ENCODE measurements around the gene MARK1. TPM values are rescaled to one million over a fixed set of nuclear protein-coding genes. Genes with fewer than 3 reads are reported as not detected.
A peak's percentile ranks its signal among the peaks of the same experiment; 100 is the strongest.

Gene MARK1
- total RNA-seq, 2 experiments from 2014 or later: not detected

DNA sequence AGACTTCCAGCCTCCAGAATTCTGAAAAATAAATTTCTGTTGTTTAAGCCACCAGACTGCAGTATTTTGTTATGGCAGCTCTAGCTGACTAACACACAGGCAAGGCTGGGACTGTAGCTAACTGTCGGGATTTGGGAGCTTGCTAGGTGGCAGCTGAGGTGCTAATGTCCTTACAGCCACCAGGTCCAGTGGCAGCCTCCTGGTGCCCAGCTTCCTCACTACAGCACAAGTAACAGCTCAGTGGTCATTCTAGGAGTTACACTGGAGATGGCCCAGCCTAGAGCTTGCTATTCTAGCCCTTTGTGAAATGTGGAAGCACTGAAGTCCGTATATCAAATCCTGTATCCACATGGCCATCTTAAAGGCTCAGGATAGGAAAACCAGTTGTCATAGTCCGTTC is 157.9 kb downstream of the MARK1 start:
- ChIA-PET CTCF (no interaction called here), POLR2A (no interaction called here)
- H3K4me1 Mint-ChIP-seq (ENCODE audit: low read depth): peaks cover 6% of the 10 kb centered on the region
- H3K36me3 Mint-ChIP-seq (ENCODE audit: low read depth): no peaks in the 10 kb centered on the region
- H3K27me3 Mint-ChIP-seq (ENCODE audit: low read depth): peaks cover 6% of the 10 kb centered on the region
- no peak for ATAC-seq
- no peak for DNase-seq
- no peaks in the 10 kb centered on the region for H3K9me3 Mint-ChIP-seq (ENCODE audit: insufficient read depth)
- no peak overlapping the region for H3K4me3 Mint-ChIP-seq
- no peak overlapping the region for H3K27ac Mint-ChIP-seq

DNA sequence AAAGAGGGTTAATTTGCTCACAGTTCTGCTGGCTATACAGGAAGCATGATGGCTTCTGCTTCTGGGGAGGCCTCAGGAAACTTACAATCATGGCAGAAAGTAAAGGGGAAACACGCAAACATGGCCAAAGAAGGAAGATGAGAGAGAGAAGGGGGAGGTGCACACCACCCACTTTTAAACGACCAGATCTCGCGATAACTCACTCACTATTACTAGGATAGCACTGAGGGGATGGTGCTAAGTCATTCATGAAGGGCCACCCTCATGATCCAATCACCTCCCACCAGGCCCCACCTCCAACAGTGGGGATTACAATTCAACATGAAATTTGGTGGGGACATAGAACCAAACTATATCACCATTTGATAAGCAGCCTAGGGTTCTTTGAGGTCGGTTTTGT is 159.9 kb downstream of the MARK1 start:
- POLR2A ChIA-PET: no interaction called here
- Mint-ChIP-seq H3K4me1 (ENCODE audit: low read depth) (peaks cover 6% of the 10 kb centered on the region), H3K27me3 (ENCODE audit: low read depth) (peaks cover 20% of the 10 kb centered on the region), H3K27ac (no peak overlapping the region), H3K9me3 (ENCODE audit: insufficient read depth) (no peaks in the 10 kb centered on the region), H3K4me3 (no peak overlapping the region), H3K36me3 (ENCODE audit: low read depth) (no peaks in the 10 kb centered on the region)
- CTCF ChIA-PET: no interaction called here
- DNase-seq (no peak), ATAC-seq (no peak)

DNA sequence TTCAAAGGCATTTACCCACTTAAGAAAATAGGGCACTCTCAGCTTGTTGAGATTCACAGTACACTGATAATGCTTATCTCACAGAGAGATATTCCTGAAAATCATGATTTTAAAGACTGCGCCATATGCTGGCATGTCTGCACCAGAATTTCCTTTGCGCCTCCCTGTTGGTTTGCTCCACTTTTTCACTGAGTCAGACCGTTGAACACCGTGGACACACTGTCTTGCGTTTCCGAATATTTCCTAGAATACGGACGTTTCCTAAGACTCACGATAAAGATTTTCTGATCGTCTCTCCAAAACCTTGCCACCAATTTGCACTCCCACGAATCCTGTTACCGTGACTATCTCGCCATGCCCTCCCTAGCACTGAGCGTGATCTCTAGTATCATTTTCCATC is 161.7 kb downstream of the MARK1 start:
- ChIA-PET CTCF (interaction anchor here (0.7 kb wide), 1 partner anchor 44 kb away, joined by 5 read pairs; no protein-coding TSS in a partner anchor), POLR2A (no interaction called here)
- Mint-ChIP-seq H3K4me1 (ENCODE audit: low read depth) (peaks cover 6% of the 10 kb centered on the region), H3K27me3 (ENCODE audit: low read depth) (peaks cover 20% of the 10 kb centered on the region), H3K27ac (no peak overlapping the region), H3K4me3 (peak overlapping the region; percentile 72), H3K9me3 (ENCODE audit: insufficient read depth) (no peaks in the 10 kb centered on the region), H3K36me3 (ENCODE audit: low read depth) (no peaks in the 10 kb centered on the region)
- DNase-seq: no peak
- ATAC-seq: no peak

DNA sequence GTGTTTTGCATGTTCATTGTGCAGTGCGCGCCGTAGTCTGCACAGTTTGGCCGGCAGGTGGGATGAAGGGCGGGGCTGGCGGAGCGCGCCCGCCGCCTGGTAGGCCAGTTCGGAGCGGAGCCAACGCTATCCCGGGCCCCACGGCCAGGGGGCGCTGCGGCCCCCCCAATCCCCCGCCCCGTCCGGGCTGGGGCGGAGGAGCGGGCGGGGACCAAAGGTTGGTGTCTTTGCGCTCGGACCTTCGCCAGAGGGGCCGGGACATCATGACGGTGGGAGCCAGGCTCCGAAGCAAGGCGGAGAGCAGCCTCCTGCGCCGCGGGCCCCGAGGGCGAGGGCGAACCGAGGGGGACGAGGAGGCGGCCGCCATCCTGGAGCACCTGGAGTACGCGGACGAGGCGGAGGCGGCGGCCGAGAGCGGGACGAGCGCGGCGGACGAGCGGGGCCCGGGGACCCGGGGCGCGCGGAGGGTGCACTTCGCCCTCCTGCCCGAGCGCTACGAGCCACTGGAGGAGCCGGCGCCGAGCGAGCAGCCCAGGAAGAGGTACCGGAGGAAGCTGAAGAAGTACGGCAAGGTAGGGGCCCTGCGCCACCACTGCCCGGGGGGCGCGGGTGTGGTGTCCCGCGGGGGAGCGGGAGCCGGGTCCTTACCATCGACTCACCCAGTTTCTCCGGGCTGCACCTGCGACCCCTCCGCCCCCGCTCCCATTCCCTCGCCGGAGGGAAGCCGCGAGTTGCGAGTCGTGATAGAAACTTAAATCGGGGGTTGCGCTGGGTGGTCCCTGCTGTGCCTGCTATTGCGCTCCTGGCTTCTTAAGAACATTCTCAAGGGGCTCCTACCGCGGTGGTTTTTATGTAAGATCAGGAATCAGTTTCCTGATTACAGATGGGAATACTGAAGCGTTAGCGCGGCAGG is 162.5 kb downstream of the MARK1 start, which contains the start of gene C1orf115:
Gene C1orf115, plus strand, starts transcription at position 224 of the 913 bp plus-strand sequence. Its CDS starts 40 bp downstream, at position 264.
- peaks cover 6% of the 10 kb centered on the region for H3K4me1 Mint-ChIP-seq (ENCODE audit: low read depth)

DNA sequence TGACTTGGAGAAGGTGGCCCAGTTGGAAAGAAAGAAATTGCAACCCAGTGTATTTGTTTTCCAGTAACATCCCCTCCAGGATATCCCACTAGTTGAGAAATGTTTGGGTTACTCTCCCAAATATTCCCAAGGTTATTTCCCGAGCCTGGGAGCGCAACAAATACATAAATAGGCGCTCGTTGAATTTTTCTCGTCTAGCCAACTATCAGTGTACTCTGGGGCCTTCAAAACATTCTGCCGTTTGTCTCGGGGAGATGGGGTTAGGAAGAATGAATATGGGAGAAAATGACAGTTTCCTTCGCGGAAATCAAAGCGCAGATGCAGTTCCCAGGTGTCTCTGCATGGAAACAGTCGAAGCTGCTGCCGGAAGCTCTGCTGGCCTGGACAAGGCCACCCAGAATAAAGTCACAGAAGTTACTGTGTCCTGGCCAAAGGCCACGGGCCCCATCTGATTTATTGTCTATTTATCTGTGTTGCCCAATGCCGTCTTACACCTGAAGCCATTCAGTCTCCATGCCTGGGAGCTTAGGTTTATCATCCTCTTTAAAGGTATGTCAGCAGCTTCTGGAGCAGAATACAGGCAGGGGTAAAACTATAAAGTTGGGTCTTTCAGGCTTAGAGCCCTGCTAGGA is 163.2 kb downstream of the MARK1 start:
- CTCF ChIA-PET: interaction anchor here (0.9 to 2.3 kb wide), 4 partner anchors 11 to 43 kb away, joined by 3 to 15 read pairs (median 3); no protein-coding TSS in a partner anchor
- DNase-seq: no peak
- POLR2A ChIA-PET: no interaction called here

More for the DNA sequence above, 162.5 kb downstream of the MARK1 start, which contains the start of gene C1orf115:
- DNase-seq (peak; percentile 73), ATAC-seq (peak; percentile 98)
- no peak within 1 kb of the TSS for H3K27ac Mint-ChIP-seq
- no peaks in the 10 kb centered on the region for H3K9me3 Mint-ChIP-seq (ENCODE audit: insufficient read depth)
- H3K4me3 Mint-ChIP-seq: peak within 1 kb of the TSS; percentile 72
- ChIA-PET POLR2A (no interaction called here), CTCF (interaction anchor here (1.6 to 2.3 kb wide), 2 partner anchors 10 to 43 kb away, joined by 3 to 15 read pairs; no protein-coding TSS in a partner anchor)
- H3K27me3 Mint-ChIP-seq (ENCODE audit: low read depth): peaks cover 20% of the 10 kb centered on the region
- no peaks in the 10 kb centered on the region for H3K36me3 Mint-ChIP-seq (ENCODE audit: low read depth)

DNA sequence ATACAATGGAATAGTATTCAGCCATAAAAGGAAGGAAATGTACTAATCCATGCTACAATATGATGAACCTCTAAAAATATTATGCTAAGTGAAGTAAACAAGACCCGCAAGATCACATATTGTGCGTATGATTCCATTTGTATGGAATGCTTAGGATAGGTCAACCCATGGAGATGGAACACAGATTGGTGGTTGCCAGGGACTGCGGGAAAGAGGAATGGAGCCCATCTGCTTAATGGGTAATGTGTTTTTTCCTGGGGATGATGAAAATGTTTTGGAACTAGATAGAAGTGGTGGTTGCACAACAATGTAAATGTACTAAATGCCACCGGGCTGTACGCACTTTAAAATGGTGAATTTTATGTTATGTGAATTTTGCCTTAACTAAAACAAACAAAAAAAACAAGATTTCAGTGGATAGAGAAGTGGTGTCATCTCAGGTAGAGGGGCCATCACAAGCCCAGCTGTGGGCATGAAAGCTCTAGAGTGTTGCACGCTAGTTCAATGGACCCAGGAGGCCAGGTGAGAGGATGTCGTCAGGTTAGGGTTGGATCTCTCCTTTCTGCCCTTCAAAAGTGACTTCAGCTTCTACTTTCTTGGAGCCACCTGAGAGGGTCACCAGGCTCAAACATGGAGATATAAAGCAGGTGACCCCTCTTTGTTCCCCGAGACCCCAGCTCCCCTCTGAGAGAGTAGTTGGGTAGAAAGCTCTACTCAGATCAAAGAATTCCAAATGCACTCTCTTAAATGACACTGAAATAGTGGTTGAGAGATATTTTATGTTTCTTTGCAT is 164.7 kb downstream of the MARK1 start:
- ChIA-PET CTCF (interaction anchor here (0.8 to 3.0 kb wide), 4 partner anchors 24 to 118 kb away, joined by 3 to 15 read pairs (median 7); no protein-coding TSS in a partner anchor), POLR2A (no interaction called here)
- no peak for DNase-seq
- no peak overlapping the region for H3K4me3 Mint-ChIP-seq
- peaks cover 20% of the 10 kb centered on the region for H3K27me3 Mint-ChIP-seq (ENCODE audit: low read depth)
- H3K27ac Mint-ChIP-seq: no peak overlapping the region
- no peaks in the 10 kb centered on the region for H3K9me3 Mint-ChIP-seq (ENCODE audit: insufficient read depth)
- H3K4me1 Mint-ChIP-seq (ENCODE audit: low read depth): peaks cover 6% of the 10 kb centered on the region
- ATAC-seq: no peak
- H3K36me3 Mint-ChIP-seq (ENCODE audit: low read depth): no peaks in the 10 kb centered on the region

More for the DNA sequence above, 163.2 kb downstream of the MARK1 start:
- no peaks in the 10 kb centered on the region for H3K9me3 Mint-ChIP-seq (ENCODE audit: insufficient read depth)
- ATAC-seq: no peak
- H3K27ac Mint-ChIP-seq: no peak overlapping the region
- H3K36me3 Mint-ChIP-seq (ENCODE audit: low read depth): no peaks in the 10 kb centered on the region
- no peak overlapping the region for H3K4me3 Mint-ChIP-seq
- H3K27me3 Mint-ChIP-seq (ENCODE audit: low read depth): peaks cover 20% of the 10 kb centered on the region
- peaks cover 6% of the 10 kb centered on the region for H3K4me1 Mint-ChIP-seq (ENCODE audit: low read depth)

DNA sequence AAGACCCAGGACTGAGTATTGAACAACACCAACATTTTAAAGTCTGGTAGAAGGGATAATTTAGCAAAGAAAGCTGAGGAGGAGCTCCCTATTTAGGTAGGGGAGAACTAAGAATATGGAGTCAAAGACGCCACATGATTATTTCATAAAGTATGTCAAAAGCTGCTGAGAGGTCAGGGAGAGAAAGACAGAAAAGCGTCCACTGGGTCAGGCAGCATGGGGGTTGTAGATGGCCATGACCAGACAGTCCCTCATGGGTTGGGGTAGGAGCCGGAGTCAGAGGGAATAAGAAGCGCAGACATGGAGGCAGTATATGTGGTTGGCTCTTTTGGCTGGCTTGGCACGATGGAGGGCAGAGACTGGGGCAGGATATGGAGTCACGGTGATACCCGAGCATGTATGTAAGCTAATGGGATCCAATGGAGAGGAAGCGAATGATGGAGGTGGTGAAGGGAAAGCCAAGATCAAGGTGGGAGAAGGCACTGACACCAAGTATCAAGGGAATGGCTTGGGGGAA is 167.0 kb downstream of the MARK1 start:
- DNase-seq: no peak
- no peak for ATAC-seq
- Mint-ChIP-seq H3K4me1 (ENCODE audit: low read depth) (peaks cover 3% of the 10 kb centered on the region), H3K9me3 (ENCODE audit: insufficient read depth) (no peaks in the 10 kb centered on the region), H3K4me3 (no peak overlapping the region), H3K36me3 (ENCODE audit: low read depth) (no peaks in the 10 kb centered on the region), H3K27me3 (ENCODE audit: low read depth) (peaks cover 15% of the 10 kb centered on the region), H3K27ac (no peak overlapping the region)
- CTCF ChIA-PET: interaction anchor here (3.0 kb wide), 1 partner anchor 39 kb away, joined by 11 read pairs; no protein-coding TSS in a partner anchor
- POLR2A ChIA-PET: no interaction called here

DNA sequence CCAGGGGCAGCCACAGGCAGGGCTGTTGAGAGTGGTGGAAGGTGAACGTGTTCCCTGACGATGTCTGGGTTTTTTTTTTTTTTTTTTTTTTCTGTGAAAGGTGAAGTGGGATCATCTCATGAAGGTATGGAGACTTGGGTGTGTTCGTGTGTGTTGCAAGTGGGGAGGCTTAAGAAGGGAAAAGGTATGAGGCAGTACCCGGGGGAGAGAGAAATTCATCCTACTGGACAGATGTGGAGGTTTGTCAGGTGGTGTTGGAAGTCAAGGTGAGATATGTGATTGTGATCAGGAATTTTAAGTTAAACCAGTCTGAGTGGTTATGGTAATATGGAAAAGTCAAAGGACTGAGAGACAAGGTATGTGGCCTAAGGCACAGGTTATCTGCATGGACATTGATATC is 167.5 kb downstream of the MARK1 start:
- no peak overlapping the region for H3K4me3 Mint-ChIP-seq
- H3K27ac Mint-ChIP-seq: no peak overlapping the region
- peaks cover 15% of the 10 kb centered on the region for H3K27me3 Mint-ChIP-seq (ENCODE audit: low read depth)
- DNase-seq (no peak), ATAC-seq (no peak)
- no peaks in the 10 kb centered on the region for H3K4me1 Mint-ChIP-seq (ENCODE audit: low read depth)
- H3K9me3 Mint-ChIP-seq (ENCODE audit: insufficient read depth): no peaks in the 10 kb centered on the region
- ChIA-PET POLR2A (no interaction called here), CTCF (interaction anchor here (3.0 kb wide), 1 partner anchor 38 kb away, joined by 11 read pairs; no protein-coding TSS in a partner anchor)
- H3K36me3 Mint-ChIP-seq (ENCODE audit: low read depth): no peaks in the 10 kb centered on the region

DNA sequence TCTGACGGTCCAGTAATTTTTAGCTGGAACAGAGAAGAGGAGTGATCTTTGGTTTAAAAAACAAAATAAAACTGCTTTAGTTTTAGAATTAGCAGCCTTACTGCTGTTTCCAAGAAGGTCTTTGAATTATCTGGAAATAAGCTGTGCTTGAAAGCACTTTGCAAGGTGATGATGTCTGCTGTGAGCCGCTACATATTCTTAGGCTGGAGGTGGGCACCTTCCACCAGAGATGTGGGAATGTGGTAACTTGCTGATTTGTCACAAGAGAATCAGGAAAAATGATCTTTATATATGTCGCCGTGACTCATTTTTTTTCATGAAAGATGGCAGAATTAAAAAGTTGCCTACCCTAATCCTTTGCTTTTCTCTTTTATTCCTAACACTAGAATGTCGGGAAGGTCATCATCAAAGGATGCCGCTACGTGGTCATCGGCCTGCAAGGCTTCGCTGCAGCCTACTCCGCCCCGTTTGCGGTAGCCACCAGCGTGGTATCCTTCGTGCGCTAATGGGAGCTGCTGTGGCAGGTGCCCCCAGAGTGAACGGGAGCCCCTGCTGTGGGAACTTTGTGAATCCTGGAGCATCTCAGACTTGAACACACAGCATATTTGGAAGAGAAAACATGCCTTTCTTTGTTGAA is 168.4 kb downstream of the MARK1 start:
- Mint-ChIP-seq H3K9me3 (ENCODE audit: insufficient read depth) (no peaks in the 10 kb centered on the region), H3K4me3 (no peak overlapping the region), H3K27ac (no peak overlapping the region), H3K36me3 (ENCODE audit: low read depth) (no peaks in the 10 kb centered on the region), H3K4me1 (ENCODE audit: low read depth) (no peaks in the 10 kb centered on the region), H3K27me3 (ENCODE audit: low read depth) (peaks cover 11% of the 10 kb centered on the region)
- DNase-seq (peak; percentile 6), ATAC-seq (no peak)
- CTCF ChIA-PET: no interaction called here
- POLR2A ChIA-PET: no interaction called here

DNA sequence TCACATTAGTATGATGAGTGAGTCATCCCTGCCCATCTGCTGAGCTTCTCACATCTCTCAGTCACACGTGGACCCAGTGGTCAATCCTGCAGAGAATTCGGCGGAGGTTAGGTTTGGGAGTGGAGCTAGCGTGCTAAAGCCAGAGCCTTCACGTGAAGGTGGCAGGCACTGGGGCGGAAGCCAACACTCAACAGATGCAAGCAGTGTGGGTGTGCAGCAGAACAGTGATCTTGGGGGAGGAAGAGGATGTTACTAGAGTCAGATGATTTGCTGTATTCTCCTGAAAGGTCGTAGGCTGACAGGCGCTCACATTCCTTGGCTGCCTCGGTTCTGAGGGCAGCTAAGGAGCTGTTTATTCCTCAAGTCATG is 168.9 kb downstream of the MARK1 start:
- ChIA-PET CTCF (interaction anchor here (1.3 kb wide), 1 partner anchor 37 kb away, joined by 5 read pairs; no protein-coding TSS in a partner anchor), POLR2A (no interaction called here)
- H3K27ac Mint-ChIP-seq: no peak overlapping the region
- H3K4me3 Mint-ChIP-seq: no peak overlapping the region
- ATAC-seq: no peak
- H3K27me3 Mint-ChIP-seq (ENCODE audit: low read depth): peaks cover 7% of the 10 kb centered on the region
- H3K36me3 Mint-ChIP-seq (ENCODE audit: low read depth): no peaks in the 10 kb centered on the region
- DNase-seq: no peak
- peaks cover under 1% of the 10 kb centered on the region for H3K4me1 Mint-ChIP-seq (ENCODE audit: low read depth)
- H3K9me3 Mint-ChIP-seq (ENCODE audit: insufficient read depth): no peaks in the 10 kb centered on the region

DNA sequence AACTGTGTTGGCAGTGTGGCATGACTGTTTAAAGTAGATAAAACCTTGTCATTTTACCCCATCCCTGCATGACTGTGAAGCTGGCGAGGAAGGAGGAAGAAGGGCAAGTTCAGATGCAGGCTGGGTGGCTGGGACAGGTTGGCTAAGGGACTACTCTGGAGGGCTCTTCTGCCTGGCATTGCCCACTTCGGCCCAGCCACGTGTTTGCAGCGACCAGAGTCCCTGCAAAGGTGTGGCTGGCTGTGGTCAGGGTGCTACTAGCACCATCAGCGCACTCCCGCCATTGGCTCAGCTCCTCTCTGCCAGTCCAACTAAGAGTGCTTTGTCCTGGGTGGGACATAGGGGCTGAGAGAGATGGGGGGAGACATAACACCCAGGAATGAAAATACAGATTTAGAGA is 169.4 kb downstream of the MARK1 start:
- DNase-seq (peak; percentile 6), ATAC-seq (no peak)
- peaks cover 5% of the 10 kb centered on the region for H3K4me1 Mint-ChIP-seq (ENCODE audit: low read depth)
- no peak overlapping the region for H3K27ac Mint-ChIP-seq
- H3K36me3 Mint-ChIP-seq (ENCODE audit: low read depth): no peaks in the 10 kb centered on the region
- H3K4me3 Mint-ChIP-seq: no peak overlapping the region
- H3K9me3 Mint-ChIP-seq (ENCODE audit: insufficient read depth): no peaks in the 10 kb centered on the region
- POLR2A ChIA-PET: no interaction called here
- H3K27me3 Mint-ChIP-seq (ENCODE audit: low read depth): peaks cover 10% of the 10 kb centered on the region
- CTCF ChIA-PET: interaction anchor here (1.3 kb wide), 1 partner anchor 36 kb away, joined by 5 read pairs; no protein-coding TSS in a partner anchor

Data from activated CD8-positive, alpha-beta T cell treated with anti-CD3 and anti-CD28 coated beads, Interleukin-2, amount 10 ng/mL, durations not matched to agents 7 days and 5 days (primary cell).